ENCODE results near the gene SLC16A3.

Gene SLC16A3

GRCh38 chr17:82235775-82236141, 6.9 kb downstream of the SLC16A3 start:
- no peak for DNase-seq (ENCODE audit: low spot score)
- FAIRE-seq = no peak

- FAIRE-seq = no peak
- DNase-seq (ENCODE audit: low spot score) = no peak
Observed at GRCh38 chr17:82236142-82236971, 7.5 kb downstream of the SLC16A3 start.

- DNase-seq (ENCODE audit: low spot score) = no peak
- FAIRE-seq = no peak
Observed at GRCh38 chr17:82237083-82237745, 8.4 kb downstream of the SLC16A3 start.

GRCh38 chr17:82237746-82238471, 9.1 kb downstream of the SLC16A3 start:
- DNase-seq (ENCODE audit: low spot score) = no peak
- FAIRE-seq = no peak

- no peak for DNase-seq (ENCODE audit: low spot score)
Observed at GRCh38 chr17:82238472-82239201, 9.8 kb downstream of the SLC16A3 start.

GRCh38 chr17:82239401-82239925, 10.6 kb downstream of the SLC16A3 start:
- no peak for FAIRE-seq
- DNase-seq (ENCODE audit: low spot score) = peak; percentile 41

More at GRCh38 chr17:82238472-82239201, 9.8 kb downstream of the SLC16A3 start:
- no peak for FAIRE-seq

- DNase-seq (ENCODE audit: low spot score) (no peak), FAIRE-seq (no peak)
Observed at GRCh38 chr17:82239926-82240505, 11.2 kb downstream of the SLC16A3 start.

- DNase-seq (ENCODE audit: low spot score) (no peak), FAIRE-seq (no peak)
Observed at GRCh38 chr17:82240506-82241182, 11.8 kb downstream of the SLC16A3 start.

GRCh38 chr17:82241183-82241925, 12.5 kb downstream of the SLC16A3 start:
- DNase-seq (ENCODE audit: low spot score) (peak; percentile 87), FAIRE-seq (peak; percentile 79)

- DNase-seq (ENCODE audit: low spot score) (no peak), FAIRE-seq (no peak)
Observed at GRCh38 chr17:82241926-82242697, 13.3 kb downstream of the SLC16A3 start.

- no peak for FAIRE-seq
- DNase-seq (ENCODE audit: low spot score) = no peak
Observed at GRCh38 chr17:82242698-82242976, 13.8 kb downstream of the SLC16A3 start.

- FAIRE-seq (no peak), DNase-seq (ENCODE audit: low spot score) (peak; percentile 33)
Observed at GRCh38 chr17:82242977-82243647, 14.3 kb downstream of the SLC16A3 start.

GRCh38 chr17:82243648-82244412, 15.0 kb downstream of the SLC16A3 start:
- peak; percentile 35 for DNase-seq (ENCODE audit: low spot score)
- FAIRE-seq = no peak

- no peak for DNase-seq (ENCODE audit: low spot score)
- FAIRE-seq = no peak
Observed at GRCh38 chr17:82244413-82245133, 15.7 kb downstream of the SLC16A3 start.

GRCh38 chr17:82245134-82246039, 16.5 kb downstream of the SLC16A3 start:
- FAIRE-seq = no peak

GRCh38 chr17:82246040-82246364, 17.2 kb downstream of the SLC16A3 start:
- FAIRE-seq = no peak

More at GRCh38 chr17:82245134-82246039, 16.5 kb downstream of the SLC16A3 start:
- DNase-seq (ENCODE audit: low spot score) = no peak

More at GRCh38 chr17:82246040-82246364, 17.2 kb downstream of the SLC16A3 start:
- no peak for DNase-seq (ENCODE audit: low spot score)

All from RCC 7860 (cell line).